NCI-H2196 (cell line): ENCODE measurements around the gene LCE4A.
"Not testable (repeated sequence)": the region's sequence is repeated elsewhere in the genome, so short reads cannot be mapped to it uniquely, and the experiment has no call there.

Experiments
- DNase-seq: peaks from one replicate; lab custom pipeline; 2025; ENCODE audit not compliant: unreplicated experiment; lab: John Stamatoyannopoulos, UW

LCE4A gene

GRCh38 chr1:152707860-152708259 lies at the start of gene LCE4A:
TSS of gene LCE4A (plus strand) at chr1:152708160. CDS start at chr1:152709076, 916 bp downstream.
- no peak for DNase-seq

- DNase-seq = no peak
These were observed 49.3 kb upstream of the LCE4A start for GRCh38 chr1:152658649-152659048.

DNA sequence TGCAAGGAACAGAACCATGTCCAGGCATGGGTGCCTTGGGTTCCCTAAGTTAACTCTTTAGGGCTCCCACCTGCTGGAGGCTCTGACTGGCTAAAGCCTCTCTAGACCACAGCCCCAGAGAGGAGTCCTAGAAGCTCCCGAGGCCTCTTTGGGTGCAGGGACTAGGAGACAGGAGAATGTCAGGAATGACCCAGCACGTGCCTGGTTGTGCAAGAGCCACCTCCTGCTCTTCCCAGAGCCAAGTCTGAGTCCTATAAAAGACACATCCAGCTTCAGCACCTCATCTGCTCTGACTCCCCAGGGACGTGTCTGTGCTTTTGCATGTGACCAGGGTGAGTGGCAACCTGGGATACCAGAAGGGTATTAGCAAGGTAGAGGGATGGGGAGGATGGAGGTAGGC lies 44.9 kb upstream of the LCE4A start, which contains the start of gene LCE2D:
Gene LCE2D (plus strand): TSS at position 283 of the 400 bp plus-strand sequence. CDS start 726 bp downstream, outside the sequence.
- DNase-seq = no peak

GRCh38 chr1:152666171-152666570 lies 41.8 kb upstream of the LCE4A start:
- DNase-seq = not testable (repeated sequence)

- no peak for DNase-seq
These were observed 40.3 kb upstream of the LCE4A start for GRCh38 chr1:152667648-152668047.

GRCh38 chr1:152673016-152673415 lies 34.9 kb upstream of the LCE4A start:
- no peak for DNase-seq

DNA sequence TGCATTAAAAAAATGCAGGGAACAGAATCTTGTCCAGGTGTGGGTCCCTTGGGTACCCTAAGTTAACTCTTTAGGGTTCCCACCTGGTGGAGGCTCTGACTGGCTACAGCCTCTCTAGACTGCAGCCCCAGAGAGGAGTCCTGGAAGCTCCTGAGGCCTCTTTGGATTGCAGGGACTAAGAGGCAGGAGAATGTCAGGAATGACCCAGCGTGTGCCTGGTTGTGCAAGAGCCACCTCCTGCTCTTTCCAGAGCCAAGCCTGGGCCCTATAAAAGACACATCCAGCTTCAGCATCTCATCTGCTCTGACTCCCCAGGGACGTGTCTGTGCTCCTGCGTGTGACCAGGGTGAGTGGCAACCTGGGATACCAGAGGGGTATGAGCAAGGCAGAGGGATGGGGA lies 33.0 kb upstream of the LCE4A start, which contains the start of gene LCE2C:
Gene LCE2C (plus strand): TSS at position 297 of the 400 bp plus-strand sequence. CDS start 737 bp downstream, outside the sequence.
- not testable (repeated sequence) for DNase-seq

GRCh38 chr1:152679459-152679858 lies 28.5 kb upstream of the LCE4A start:
- DNase-seq = no peak

GRCh38 chr1:152681616-152682015 lies 26.3 kb upstream of the LCE4A start:
- no peak for DNase-seq

DNA sequence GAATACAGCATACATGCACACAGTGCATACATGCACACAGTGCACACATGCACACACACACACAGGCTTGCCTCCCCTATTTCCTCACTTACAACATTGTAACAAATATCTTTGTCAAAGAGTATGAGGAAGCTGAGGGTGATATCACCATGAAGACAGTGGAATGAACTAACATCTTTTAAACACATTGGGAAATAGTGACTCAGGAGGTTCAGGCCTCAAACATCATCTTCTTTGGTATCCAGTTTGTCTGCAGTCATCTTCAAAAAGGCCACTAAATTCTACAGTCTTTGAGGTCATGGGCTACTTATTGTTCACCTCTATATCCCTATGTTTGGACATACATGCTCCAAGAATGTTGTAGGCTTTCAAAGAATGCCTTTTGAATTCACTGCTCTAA lies 24.1 kb upstream of the LCE4A start:
- DNase-seq = no peak

DNA sequence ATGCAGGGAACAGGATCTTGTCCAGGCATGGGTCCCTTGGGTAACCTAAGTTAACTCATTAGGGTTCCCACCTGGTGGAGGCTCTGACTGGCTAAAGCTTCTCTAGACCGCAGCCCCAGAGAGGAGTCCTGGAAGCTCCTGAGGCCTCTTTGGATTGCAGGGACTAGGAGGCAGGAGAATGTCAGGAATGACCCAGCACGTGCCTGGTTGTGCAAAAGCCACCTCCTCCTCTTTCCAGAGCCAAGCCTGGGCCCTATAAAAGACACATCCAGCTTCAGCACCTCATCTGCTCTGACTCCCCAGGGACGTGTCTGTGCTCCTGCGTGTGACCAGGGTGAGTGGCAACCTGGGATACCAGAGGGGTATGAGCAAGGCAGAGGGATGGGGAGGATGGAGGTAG lies 22.1 kb upstream of the LCE4A start, which contains the start of gene LCE2B:
Gene LCE2B (plus strand): TSS at position 301 of the 400 bp plus-strand sequence. CDS start 721 bp downstream, outside the sequence.
- not testable (repeated sequence) for DNase-seq

GRCh38 chr1:152697701-152698600 lies 10.0 kb upstream of the LCE4A start, which contains the start of gene LCE2A:
TSS of gene LCE2A (plus strand) at chr1:152698345. CDS start at chr1:152698902, 557 bp downstream.
- no peak for DNase-seq

- no peak for DNase-seq
These were observed 8.2 kb upstream of the LCE4A start for GRCh38 chr1:152699746-152700145.

DNA sequence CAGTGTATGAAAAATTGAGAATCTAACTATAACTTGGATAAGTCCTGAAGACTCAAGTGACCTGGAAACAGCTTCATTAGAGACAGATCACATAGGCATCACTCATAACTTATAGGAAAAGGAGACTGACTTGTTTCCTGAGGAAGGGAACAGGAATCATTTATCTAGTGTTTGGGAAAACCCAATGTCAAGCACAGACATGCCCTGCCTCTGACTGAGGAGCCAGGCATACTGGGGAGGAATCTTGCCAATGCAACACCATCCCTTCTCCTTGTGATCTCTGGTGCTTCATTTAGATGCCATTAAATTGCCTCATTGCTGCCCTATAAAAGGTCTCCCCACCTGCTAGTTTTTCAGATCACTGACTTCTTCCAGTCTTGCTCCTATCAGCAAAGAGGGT lies 10.3 kb downstream of the LCE4A start:
- no peak for DNase-seq

GRCh38 chr1:152725261-152725660 lies 17.3 kb downstream of the LCE4A start:
- DNase-seq = no peak

- DNase-seq = no peak
These were observed 21.0 kb downstream of the LCE4A start for GRCh38 chr1:152728986-152729385.

GRCh38 chr1:152735648-152736047 lies 27.7 kb downstream of the LCE4A start:
- DNase-seq = no peak

DNA sequence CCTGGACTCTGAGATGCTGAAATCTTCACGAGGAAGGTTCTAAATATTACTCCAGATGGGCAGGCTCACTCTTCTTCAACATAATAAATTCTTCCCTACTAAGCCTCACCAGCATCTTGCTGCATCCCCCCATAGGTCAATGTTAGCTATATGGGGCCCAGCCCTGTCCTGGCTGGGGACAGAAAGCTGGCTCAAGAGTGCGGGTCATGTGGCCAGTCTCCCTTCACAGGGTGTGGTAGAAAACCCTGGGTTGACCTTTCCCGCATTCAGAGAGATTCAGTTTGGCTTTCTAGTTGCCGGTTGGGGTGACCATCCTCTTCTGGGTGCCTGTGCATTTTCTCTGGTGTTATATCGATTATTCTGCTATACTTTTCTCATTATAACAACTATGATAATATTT lies 30.0 kb downstream of the LCE4A start:
- no peak for DNase-seq

DNA sequence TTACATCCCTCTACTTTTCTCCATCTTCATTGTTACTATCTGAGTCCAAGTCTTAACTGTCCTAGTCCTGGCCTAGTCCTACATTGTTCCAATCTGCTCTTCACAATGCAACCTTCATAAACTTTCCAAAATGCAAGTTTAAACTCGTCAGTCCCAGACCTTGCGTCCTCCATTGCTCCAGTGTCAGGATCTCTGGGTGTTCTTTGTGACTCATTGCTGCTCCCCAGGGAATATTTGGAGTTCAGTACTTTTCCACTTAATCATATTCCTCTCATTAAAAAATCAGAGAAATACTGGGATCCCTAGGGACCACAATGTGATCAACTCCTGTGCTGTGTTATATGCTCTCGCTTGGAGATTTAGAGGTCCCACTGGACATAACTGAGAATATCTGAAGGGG lies 31.9 kb downstream of the LCE4A start:
- DNase-seq = no peak

- DNase-seq = no peak
These were observed 33.7 kb downstream of the LCE4A start for GRCh38 chr1:152741656-152742055.

GRCh38 chr1:152743371-152744145 lies 35.6 kb downstream of the LCE4A start:
- no peak for DNase-seq
